ENCODE data around the gene UGT2A1.

UGT2A1 gene

GRCh38 chr4:69656653-69657158 is 3.7 kb upstream of the UGT2A1 start:
- Histone ChIP-seq H3K9me3 (ENCODE audit: control insufficient read depth, low read length) (no peaks in the 10 kb centered on the region), H3K27ac (ENCODE audit: insufficient read depth, low read length, poor library complexity, severe bottlenecking) (no peak overlapping the region), H3K4me1 (ENCODE audit: control insufficient read depth, insufficient read depth, low read length, poor library complexity, severe bottlenecking) (no peaks in the 10 kb centered on the region), H3K4me3 (ENCODE audit: insufficient read depth, low read depth, low read length, poor library complexity, severe bottlenecking) (no peak overlapping the region), H3K36me3 (ENCODE audit: control insufficient read depth, insufficient read depth, low read length) (no peaks in the 10 kb centered on the region), H3K27me3 (replicated peaks; ENCODE audit: control insufficient read depth, insufficient read depth, low read length, poor library complexity, severe bottlenecking) (no peaks in the 10 kb centered on the region)
- no peak for DNase-seq

- no peaks in the 10 kb centered on the region for H3K27me3 ChIP-seq (replicated peaks; ENCODE audit: control insufficient read depth, insufficient read depth, low read length, poor library complexity, severe bottlenecking)
- no peaks in the 10 kb centered on the region for H3K4me1 ChIP-seq (ENCODE audit: control insufficient read depth, insufficient read depth, low read length, poor library complexity, severe bottlenecking)
- H3K9me3 ChIP-seq (ENCODE audit: control insufficient read depth, low read length): no peaks in the 10 kb centered on the region
- H3K27ac ChIP-seq (ENCODE audit: insufficient read depth, low read length, poor library complexity, severe bottlenecking): no peak overlapping the region
- H3K4me3 ChIP-seq (ENCODE audit: insufficient read depth, low read depth, low read length, poor library complexity, severe bottlenecking): no peak overlapping the region
- no peaks in the 10 kb centered on the region for H3K36me3 ChIP-seq (ENCODE audit: control insufficient read depth, insufficient read depth, low read length)
- no peak for DNase-seq
These were observed 2.2 kb downstream of the UGT2A1 start for GRCh38 chr4:69650872-69651271.

GRCh38 chr4:69649629-69650028 is 3.4 kb downstream of the UGT2A1 start:
- Histone ChIP-seq H3K27ac (ENCODE audit: insufficient read depth, low read length, poor library complexity, severe bottlenecking) (no peak overlapping the region), H3K4me1 (ENCODE audit: control insufficient read depth, insufficient read depth, low read length, poor library complexity, severe bottlenecking) (no peaks in the 10 kb centered on the region), H3K36me3 (ENCODE audit: control insufficient read depth, insufficient read depth, low read length) (no peaks in the 10 kb centered on the region), H3K4me3 (ENCODE audit: insufficient read depth, low read depth, low read length, poor library complexity, severe bottlenecking) (no peak overlapping the region), H3K27me3 (replicated peaks; ENCODE audit: control insufficient read depth, insufficient read depth, low read length, poor library complexity, severe bottlenecking) (no peaks in the 10 kb centered on the region), H3K9me3 (ENCODE audit: control insufficient read depth, low read length) (no peaks in the 10 kb centered on the region)
- DNase-seq: no peak

- no peaks in the 10 kb centered on the region for H3K27me3 ChIP-seq (replicated peaks; ENCODE audit: control insufficient read depth, insufficient read depth, low read length, poor library complexity, severe bottlenecking)
- no peaks in the 10 kb centered on the region for H3K36me3 ChIP-seq (ENCODE audit: control insufficient read depth, insufficient read depth, low read length)
- H3K27ac ChIP-seq (ENCODE audit: insufficient read depth, low read length, poor library complexity, severe bottlenecking): no peak overlapping the region
- no peaks in the 10 kb centered on the region for H3K4me1 ChIP-seq (ENCODE audit: control insufficient read depth, insufficient read depth, low read length, poor library complexity, severe bottlenecking)
- H3K4me3 ChIP-seq (ENCODE audit: insufficient read depth, low read depth, low read length, poor library complexity, severe bottlenecking): no peak overlapping the region
- no peak for DNase-seq
- H3K9me3 ChIP-seq (ENCODE audit: control insufficient read depth, low read length): no peaks in the 10 kb centered on the region
These were observed 3.8 kb downstream of the UGT2A1 start for GRCh38 chr4:69649207-69649606.

GRCh38 chr4:69642961-69643360 is 10.1 kb downstream of the UGT2A1 start:
- no peaks in the 10 kb centered on the region for H3K9me3 ChIP-seq (ENCODE audit: control insufficient read depth, low read length)
- H3K4me3 ChIP-seq (ENCODE audit: insufficient read depth, low read depth, low read length, poor library complexity, severe bottlenecking): no peak overlapping the region
- no peak overlapping the region for H3K27ac ChIP-seq (ENCODE audit: insufficient read depth, low read length, poor library complexity, severe bottlenecking)
- H3K4me1 ChIP-seq (ENCODE audit: control insufficient read depth, insufficient read depth, low read length, poor library complexity, severe bottlenecking): no peaks in the 10 kb centered on the region
- no peak for DNase-seq
- H3K36me3 ChIP-seq (ENCODE audit: control insufficient read depth, insufficient read depth, low read length): no peaks in the 10 kb centered on the region
- no peaks in the 10 kb centered on the region for H3K27me3 ChIP-seq (replicated peaks; ENCODE audit: control insufficient read depth, insufficient read depth, low read length, poor library complexity, severe bottlenecking)

- no peaks in the 10 kb centered on the region for H3K27me3 ChIP-seq (replicated peaks; ENCODE audit: control insufficient read depth, insufficient read depth, low read length, poor library complexity, severe bottlenecking)
- H3K27ac ChIP-seq (ENCODE audit: insufficient read depth, low read length, poor library complexity, severe bottlenecking): no peak overlapping the region
- H3K36me3 ChIP-seq (ENCODE audit: control insufficient read depth, insufficient read depth, low read length): no peaks in the 10 kb centered on the region
- DNase-seq: no peak
- H3K4me3 ChIP-seq (ENCODE audit: insufficient read depth, low read depth, low read length, poor library complexity, severe bottlenecking): no peak overlapping the region
- no peaks in the 10 kb centered on the region for H3K9me3 ChIP-seq (ENCODE audit: control insufficient read depth, low read length)
- H3K4me1 ChIP-seq (ENCODE audit: control insufficient read depth, insufficient read depth, low read length, poor library complexity, severe bottlenecking): no peaks in the 10 kb centered on the region
These were observed 12.8 kb downstream of the UGT2A1 start for GRCh38 chr4:69640289-69640688.

GRCh38 chr4:69639542-69639941 is 13.5 kb downstream of the UGT2A1 start, which contains the start of gene UGT2A2:
Gene UGT2A2, minus strand, starts transcription at chr4:69639642. Its CDS starts 2 bp downstream, at chr4:69639640.
- no peak for DNase-seq
- no peaks in the 10 kb centered on the region for H3K9me3 ChIP-seq (ENCODE audit: control insufficient read depth, low read length)
- H3K4me1 ChIP-seq (ENCODE audit: control insufficient read depth, insufficient read depth, low read length, poor library complexity, severe bottlenecking): no peaks in the 10 kb centered on the region
- no peaks in the 10 kb centered on the region for H3K27me3 ChIP-seq (replicated peaks; ENCODE audit: control insufficient read depth, insufficient read depth, low read length, poor library complexity, severe bottlenecking)
- no peak within 1 kb of the TSS for H3K27ac ChIP-seq (ENCODE audit: insufficient read depth, low read length, poor library complexity, severe bottlenecking)
- no peak within 1 kb of the TSS for H3K4me3 ChIP-seq (ENCODE audit: insufficient read depth, low read depth, low read length, poor library complexity, severe bottlenecking)
- H3K36me3 ChIP-seq (ENCODE audit: control insufficient read depth, insufficient read depth, low read length): no peaks in the 10 kb centered on the region

- Histone ChIP-seq H3K36me3 (ENCODE audit: control insufficient read depth, insufficient read depth, low read length) (no peaks in the 10 kb centered on the region), H3K4me3 (ENCODE audit: insufficient read depth, low read depth, low read length, poor library complexity, severe bottlenecking) (no peak overlapping the region), H3K9me3 (ENCODE audit: control insufficient read depth, low read length) (no peaks in the 10 kb centered on the region), H3K27me3 (replicated peaks; ENCODE audit: control insufficient read depth, insufficient read depth, low read length, poor library complexity, severe bottlenecking) (no peaks in the 10 kb centered on the region), H3K27ac (ENCODE audit: insufficient read depth, low read length, poor library complexity, severe bottlenecking) (no peak overlapping the region), H3K4me1 (ENCODE audit: control insufficient read depth, insufficient read depth, low read length, poor library complexity, severe bottlenecking) (no peaks in the 10 kb centered on the region)
- DNase-seq: no peak
These were observed 35.9 kb downstream of the UGT2A1 start for GRCh38 chr4:69617083-69617694.

GRCh38 chr4:69610484-69610883 is 42.6 kb downstream of the UGT2A1 start:
- no peak for DNase-seq
- Histone ChIP-seq H3K9me3 (ENCODE audit: control insufficient read depth, low read length) (no peaks in the 10 kb centered on the region), H3K36me3 (ENCODE audit: control insufficient read depth, insufficient read depth, low read length) (no peaks in the 10 kb centered on the region), H3K27me3 (replicated peaks; ENCODE audit: control insufficient read depth, insufficient read depth, low read length, poor library complexity, severe bottlenecking) (no peaks in the 10 kb centered on the region), H3K27ac (ENCODE audit: insufficient read depth, low read length, poor library complexity, severe bottlenecking) (no peak overlapping the region), H3K4me1 (ENCODE audit: control insufficient read depth, insufficient read depth, low read length, poor library complexity, severe bottlenecking) (no peaks in the 10 kb centered on the region), H3K4me3 (ENCODE audit: insufficient read depth, low read depth, low read length, poor library complexity, severe bottlenecking) (no peak overlapping the region)

GRCh38 chr4:69601065-69601464 is 52.0 kb downstream of the UGT2A1 start:
- Histone ChIP-seq H3K9me3 (ENCODE audit: control insufficient read depth, low read length) (no peaks in the 10 kb centered on the region), H3K27ac (ENCODE audit: insufficient read depth, low read length, poor library complexity, severe bottlenecking) (no peak overlapping the region)
- DNase-seq: no peak

More at GRCh38 chr4:69601065-69601464, 52.0 kb downstream of the UGT2A1 start:
- no peak overlapping the region for H3K4me3 ChIP-seq (ENCODE audit: insufficient read depth, low read depth, low read length, poor library complexity, severe bottlenecking)
- H3K4me1 ChIP-seq (ENCODE audit: control insufficient read depth, insufficient read depth, low read length, poor library complexity, severe bottlenecking): no peaks in the 10 kb centered on the region
- H3K27me3 ChIP-seq (replicated peaks; ENCODE audit: control insufficient read depth, insufficient read depth, low read length, poor library complexity, severe bottlenecking): no peaks in the 10 kb centered on the region
- H3K36me3 ChIP-seq (ENCODE audit: control insufficient read depth, insufficient read depth, low read length): no peaks in the 10 kb centered on the region

Measured in effector memory CD4-positive, alpha-beta T cell (primary cell).